SH-SY5Y (cell line): ENCODE results near the gene MYO1F.

ENCODE experiments used
- GATA2 ChIP-seq: IDR thresholded peaks from 2 replicates; pipeline ENCODE4 v1.6.1; 2011; ENCODE audit warnings: mild to moderate bottlenecking, low read depth, low read length
- GATA3 ChIP-seq: IDR thresholded peaks from 2 replicates; pipeline ENCODE4 v1.6.1; 2011; ENCODE audit warnings: low read depth, mild to moderate bottlenecking, low read length, moderate library complexity

GRCh38 chr19:8532225-8532624 is 45.0 kb downstream of the MYO1F start:
- TF ChIP-seq GATA2 (no peak), GATA3 (no peak)
